KBM-7 (cell line): ENCODE data around the gene SPRYD3.
"Not testable (repeated sequence)": the region's sequence is repeated elsewhere in the genome, so short reads cannot be mapped to it uniquely, and the experiment has no call there.

Source experiments
- DNase-seq: peaks from one replicate; pipeline ENCODE4 v3.0.0-alpha.2; 2015
- in situ Hi-C: fragments of 300-500 bp; cut with MboI; formaldehyde crosslinking; loops from 2 replicates; pipeline ENCODE4 v1.14.3; 2020; ENCODE audit warnings: low sequenced_read_pairs, low pct_unique_long_range_greater_than_20kb, mixed read lengths

SPRYD3 gene, protein sequence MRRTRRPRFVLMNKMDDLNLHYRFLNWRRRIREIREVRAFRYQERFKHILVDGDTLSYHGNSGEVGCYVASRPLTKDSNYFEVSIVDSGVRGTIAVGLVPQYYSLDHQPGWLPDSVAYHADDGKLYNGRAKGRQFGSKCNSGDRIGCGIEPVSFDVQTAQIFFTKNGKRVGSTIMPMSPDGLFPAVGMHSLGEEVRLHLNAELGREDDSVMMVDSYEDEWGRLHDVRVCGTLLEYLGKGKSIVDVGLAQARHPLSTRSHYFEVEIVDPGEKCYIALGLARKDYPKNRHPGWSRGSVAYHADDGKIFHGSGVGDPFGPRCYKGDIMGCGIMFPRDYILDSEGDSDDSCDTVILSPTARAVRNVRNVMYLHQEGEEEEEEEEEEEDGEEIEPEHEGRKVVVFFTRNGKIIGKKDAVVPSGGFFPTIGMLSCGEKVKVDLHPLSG

GRCh38 chr12:53079226-53080117 lies at the start of gene SPRYD3:
TSS of gene SPRYD3 (minus strand) at chr12:53079390. CDS start at chr12:53079333, 57 bp downstream.
- DNase-seq: peak; percentile 97
- in situ Hi-C loops: no loop called here

DNA sequence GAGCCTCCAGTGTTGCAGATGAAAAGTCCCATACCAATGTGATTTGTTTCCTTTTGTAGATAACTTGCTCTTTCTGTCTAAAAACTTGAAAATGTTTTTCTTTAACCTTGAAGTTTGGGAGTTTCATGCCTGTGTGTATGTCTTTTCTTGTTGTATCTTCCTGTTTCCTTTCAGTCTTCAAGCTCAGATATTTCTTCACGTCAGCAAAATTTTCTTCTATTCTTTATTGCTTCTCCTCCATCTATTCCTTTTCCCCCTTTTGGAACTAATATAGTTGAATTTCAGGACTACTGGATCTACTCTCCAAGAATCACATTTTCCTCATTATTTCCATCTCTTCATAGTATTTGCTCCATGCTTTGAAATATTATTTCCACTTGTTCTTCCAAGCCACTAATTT lies 48.0 kb upstream of the SPRYD3 start:
- in situ Hi-C loops: no loop called here
- DNase-seq: no peak

GRCh38 chr12:53124352-53124723 lies 45.1 kb upstream of the SPRYD3 start:
- no peak for DNase-seq
- in situ Hi-C loops: no loop called here

DNA sequence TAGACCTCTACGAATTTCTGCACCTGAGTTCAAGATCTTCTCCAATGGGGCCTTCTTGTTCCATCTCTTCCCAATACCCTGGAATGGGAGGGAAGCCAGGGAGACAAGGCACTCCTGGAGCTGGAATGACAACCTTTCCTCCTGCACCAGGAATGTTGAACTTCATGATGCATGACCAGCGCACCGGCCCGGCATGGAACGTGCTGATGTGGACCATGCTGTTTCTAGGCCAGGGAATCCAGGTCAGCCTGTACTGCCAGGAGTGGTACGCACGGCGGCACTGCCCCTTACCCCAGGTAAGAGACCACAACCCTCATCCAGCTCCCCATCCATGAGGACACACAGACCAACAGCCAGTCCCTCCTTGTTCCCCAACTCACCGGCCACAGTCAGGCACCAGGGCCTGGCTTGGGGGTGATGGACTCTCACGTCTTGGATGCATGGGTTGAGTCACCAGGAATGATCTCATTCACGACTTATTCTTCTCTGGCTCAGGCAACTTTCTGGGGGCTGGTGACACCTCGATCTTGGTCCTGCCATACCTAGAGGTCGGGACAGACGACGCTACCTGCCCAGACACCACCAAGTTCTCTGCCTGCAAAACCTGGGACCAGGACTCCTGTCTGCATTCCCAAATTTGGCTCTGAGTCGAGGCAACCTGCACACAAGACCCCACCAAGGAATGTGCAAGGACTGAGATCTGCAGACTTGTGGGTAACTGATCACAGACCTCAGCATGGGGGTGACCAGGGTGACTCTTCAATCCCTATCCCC lies 44.6 kb upstream of the SPRYD3 start:
- in situ Hi-C loops: no loop called here
- no peak for DNase-seq

DNA sequence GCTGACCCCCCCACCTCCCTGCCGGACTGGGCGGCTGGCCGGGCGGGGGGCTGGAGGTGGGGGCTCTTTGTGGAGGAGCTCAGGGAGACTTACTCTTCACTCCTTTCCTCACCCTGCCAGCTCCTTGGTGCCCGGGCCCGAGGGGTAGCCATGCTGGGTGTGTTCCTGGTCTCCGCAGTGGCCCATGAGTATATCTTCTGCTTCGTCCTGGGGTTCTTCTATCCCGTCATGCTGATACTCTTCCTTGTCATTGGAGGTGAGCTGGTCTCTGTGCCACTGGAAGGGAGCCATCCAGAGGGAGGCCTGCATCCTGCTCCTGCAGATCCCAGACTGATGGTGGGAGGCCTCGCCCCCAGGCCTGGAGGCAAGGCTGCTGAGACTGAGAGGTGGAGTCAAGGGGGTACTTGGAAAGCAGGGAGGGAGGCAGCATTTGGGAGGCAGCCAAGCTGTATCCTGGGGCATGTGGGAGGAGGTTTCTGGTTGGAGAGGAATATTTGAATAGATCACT lies 43.8 kb upstream of the SPRYD3 start:
- DNase-seq: no peak
- in situ Hi-C loops: no loop called here

DNA sequence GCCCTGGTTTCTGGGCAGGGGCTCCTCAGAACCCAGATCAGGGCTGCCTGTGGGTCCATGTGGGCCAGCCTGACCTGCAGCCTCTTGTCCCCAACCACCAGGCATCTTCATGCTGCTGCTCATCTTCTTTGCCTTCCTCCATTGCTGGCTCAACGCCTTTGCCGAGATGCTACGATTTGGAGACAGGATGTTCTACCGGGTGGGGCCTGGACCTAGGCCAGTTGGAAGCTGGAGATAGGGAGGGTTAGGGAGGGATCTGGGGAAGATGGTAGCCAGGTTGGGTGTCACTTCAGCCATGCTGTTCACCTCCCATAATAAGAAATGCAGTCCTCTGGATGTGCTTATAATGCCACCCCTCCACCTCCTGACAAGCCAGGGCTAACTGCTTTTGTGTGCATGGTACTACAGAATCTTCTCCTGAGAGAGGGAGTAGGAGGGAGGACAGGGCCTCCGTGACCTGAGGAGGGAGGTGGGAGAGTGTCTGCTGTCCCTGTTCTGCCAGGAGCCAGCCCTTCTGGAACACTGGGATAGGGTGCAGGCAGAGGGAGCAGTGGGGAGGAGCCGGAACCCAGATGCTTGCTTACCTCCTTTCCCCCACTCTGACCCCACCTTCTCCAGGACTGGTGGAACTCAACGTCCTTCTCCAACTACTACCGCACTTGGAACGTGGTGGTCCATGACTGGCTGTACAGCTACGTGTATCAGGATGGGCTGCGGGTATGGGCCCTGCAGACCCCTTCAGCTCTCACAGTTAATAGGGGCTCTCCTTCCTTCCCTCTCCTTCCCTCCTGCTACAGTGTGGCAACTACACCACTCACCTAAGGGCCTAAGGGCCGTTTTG lies 41.7 kb upstream of the SPRYD3 start:
- no peak for DNase-seq
- in situ Hi-C loops: no loop called here

GRCh38 chr12:53118751-53119300 lies 39.6 kb upstream of the SPRYD3 start:
- in situ Hi-C loops: no loop called here
- DNase-seq: no peak

GRCh38 chr12:53115891-53116648 lies 36.9 kb upstream of the SPRYD3 start:
- no peak for DNase-seq

GRCh38 chr12:53115112-53115890 lies 36.1 kb upstream of the SPRYD3 start:
- in situ Hi-C loops: no loop called here
- no peak for DNase-seq

More at GRCh38 chr12:53115891-53116648, 36.9 kb upstream of the SPRYD3 start:
- in situ Hi-C loops: no loop called here

- DNase-seq: no peak
- in situ Hi-C loops: no loop called here
Measured at GRCh38 chr12:53113951-53114350, 34.8 kb upstream of the SPRYD3 start.

- no peak for DNase-seq
- in situ Hi-C loops: no loop called here
Measured at GRCh38 chr12:53113136-53113705, 34.0 kb upstream of the SPRYD3 start.

DNA sequence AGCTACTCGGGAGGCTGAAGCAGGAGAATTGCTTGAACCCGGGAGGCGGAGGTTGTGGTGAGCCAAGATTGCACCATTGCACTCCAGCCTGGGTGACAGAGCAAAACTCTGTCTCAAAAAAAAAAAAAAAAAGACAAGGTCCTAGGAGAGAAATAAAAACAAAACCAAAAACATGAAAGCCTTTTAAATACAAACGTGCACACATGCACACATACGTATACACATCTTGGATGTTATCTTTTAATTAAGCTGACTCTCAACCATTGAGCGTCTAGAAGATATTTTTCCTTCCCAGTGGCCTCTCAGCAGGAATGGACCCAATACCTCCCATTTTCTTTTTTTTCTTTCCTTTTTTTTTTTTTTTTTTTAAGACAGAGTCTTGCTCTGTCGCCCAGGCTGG lies 33.2 kb upstream of the SPRYD3 start:
- in situ Hi-C loops, DNase-seq: not testable (repeated sequence)

- no peak for DNase-seq
- in situ Hi-C loops: no loop called here
Measured at GRCh38 chr12:53107122-53107521, 27.9 kb upstream of the SPRYD3 start.

GRCh38 chr12:53105712-53106439 lies 26.7 kb upstream of the SPRYD3 start:
- in situ Hi-C loops: no loop called here
- no peak for DNase-seq

- no peak for DNase-seq
- in situ Hi-C loops: no loop called here
Measured at GRCh38 chr12:53105256-53105655, 26.1 kb upstream of the SPRYD3 start.

GRCh38 chr12:53103860-53104305 lies 24.7 kb upstream of the SPRYD3 start:
- in situ Hi-C loops: no loop called here
- DNase-seq: peak; percentile 73
